H1 (cell line): ENCODE measurements around the gene ZNF74. TPM values are rescaled to one million over a fixed set of nuclear protein-coding genes. Genes with fewer than 3 reads are reported as not detected.

Experiments
- CTCF ChIA-PET: fragments of 300-600 bp; sonication (Branson Sonifier 250); formaldehyde crosslinking; loops from one replicate; lab custom pipeline; 2021; ENCODE audit not compliant: partially characterized antibody; lab: Charles Lee
- POLR2A ChIA-PET: fragments of 300-600 bp; sonication (Branson Sonifier 250); formaldehyde crosslinking; loops from one replicate; lab custom pipeline; 2021; ENCODE audit warnings: inconsistent platforms; ENCODE audit not compliant: partially characterized antibody; lab: Charles Lee
- DNase-seq, 2 experiments: peaks; one replicate each; pipeline versions ENCODE4 v3.0.0 to v3.0.0-alpha.2; 2010 to 2022; ENCODE audit warnings: low spot score in 2 of 2, low read depth in 1 of 2, mixed read lengths in 1 of 2
- FAIRE-seq: peaks from 2 replicates; lab custom pipeline; 2011; peaks lifted over from hg19 to GRCh38; lab: Jason Lieb, UNC
- H2AFZ ChIP-seq: 2 replicates; pipeline ENCODE4 v1.8.1; 2012; ENCODE audit warnings: low read length, inconsistent platforms
- H2AK5ac ChIP-seq: 2 replicates; pipeline ENCODE4 v1.6.1; 2013; ENCODE audit warnings: low read depth, low read length
- H2BK120ac ChIP-seq: replicated peaks from 2 replicates; pipeline ENCODE3; 2013; ENCODE audit warnings: low read depth, low read length, inconsistent platforms
- H2BK12ac ChIP-seq: 2 replicates; pipeline ENCODE4 v1.6.1; 2013; ENCODE audit warnings: low read depth, low read length
- H2BK15ac ChIP-seq: 2 replicates; pipeline ENCODE4 v1.6.1; 2013; ENCODE audit warnings: low read length
- H2BK20ac ChIP-seq: 2 replicates; pipeline ENCODE4 v1.6.1; 2013; ENCODE audit warnings: low read length
- H2BK5ac ChIP-seq: 2 replicates; pipeline ENCODE4 v1.6.1; 2013; ENCODE audit warnings: low read depth, low read length
- H3K14ac ChIP-seq: 2 replicates; pipeline ENCODE4 v1.6.1; 2013; ENCODE audit warnings: inconsistent platforms; ENCODE audit not compliant: insufficient read length
- H3K18ac ChIP-seq: 2 replicates; pipeline ENCODE4 v1.6.1; 2013; ENCODE audit warnings: low read length; ENCODE audit errors: extremely low read depth
- H3K23ac ChIP-seq: 2 replicates; pipeline ENCODE4 v1.6.1; 2013; ENCODE audit warnings: inconsistent platforms; ENCODE audit not compliant: insufficient read length
- H3K23me2 ChIP-seq: 2 replicates; pipeline ENCODE4 v1.6.1; 2013; ENCODE audit warnings: low read depth, low read length
- H3K27ac ChIP-seq: 2 replicates; pipeline ENCODE4 v1.6.1; 2011; ENCODE audit warnings: low read depth, low read length, inconsistent platforms
- H3K27me3 ChIP-seq, 4 experiments: replicated peaks in 1 of 4; 1 replicate in 1 of 4; 2 replicates in 3 of 4; pipeline versions ENCODE4 v1.6.1 to v1.8.1; 2011 to 2013; ENCODE audit warnings: low read length in 3 of 4, mild to moderate bottlenecking in 3 of 4, inconsistent platforms in 2 of 4, mixed read lengths in 2 of 4, moderate library complexity in 1 of 4; ENCODE audit not compliant: control insufficient read depth in 3 of 4, insufficient read depth in 3 of 4; ENCODE audit errors: extremely low read depth in 1 of 4
- H3K36me3 ChIP-seq, 4 experiments: 2 replicates each; pipeline versions ENCODE4 v1.6.1 to v1.8.1; 2011 to 2013; ENCODE audit warnings: mild to moderate bottlenecking in 4 of 4, low read length in 3 of 4, moderate library complexity in 2 of 4, control low read depth in 1 of 4, inconsistent platforms in 1 of 4; ENCODE audit not compliant: insufficient read depth in 4 of 4, control insufficient read depth in 2 of 4
- H3K4ac ChIP-seq: replicated peaks from 2 replicates; pipeline ENCODE3; 2013; ENCODE audit warnings: low read length, low read depth, mixed read lengths, inconsistent platforms; ENCODE audit not compliant: insufficient read length
- H3K4me1 ChIP-seq, 4 experiments: replicated peaks in 1 of 4; 1 replicate in 1 of 4; 2 replicates in 3 of 4; pipeline versions ENCODE4 v1.6.1 to v1.8.1; 2011 to 2013; ENCODE audit warnings: low read length in 3 of 4, inconsistent platforms in 2 of 4, mixed read lengths in 1 of 4; ENCODE audit not compliant: insufficient read depth in 4 of 4, control insufficient read depth in 3 of 4
- H3K4me2 ChIP-seq, 2 experiments: 2 replicates each; pipeline versions ENCODE4 v1.6.1 to v1.8.1; 2011 to 2013; ENCODE audit warnings: low read depth in 2 of 2, low read length in 2 of 2, control low read depth in 1 of 2, inconsistent platforms in 1 of 2, mild to moderate bottlenecking in 1 of 2; ENCODE audit not compliant: insufficient read depth in 1 of 2
- H3K4me3 ChIP-seq, 4 experiments: fragments of 200-600, 300-600 bp in 1 of 4; sonication (generic), shearing (Covaris generic), sonication (Bioruptor Twin) in 1 of 4; 2 replicates each; pipeline versions ENCODE4 v1.5.1 to v1.8.1; 2011 to 2016; ENCODE audit warnings: low read length in 4 of 4, low read depth in 3 of 4, control low read depth in 2 of 4, inconsistent platforms in 2 of 4, mild to moderate bottlenecking in 2 of 4, mixed read lengths in 1 of 4, moderate library complexity in 1 of 4; ENCODE audit not compliant: insufficient read depth in 2 of 4; ENCODE audit errors: extremely low read depth in 1 of 4
- H3K56ac ChIP-seq: replicated peaks from 2 replicates; pipeline ENCODE3; 2013; ENCODE audit warnings: low read depth, mild to moderate bottlenecking, mixed read lengths, low read length, inconsistent platforms; ENCODE audit not compliant: insufficient read length
- H3K79me1 ChIP-seq: 2 replicates; pipeline ENCODE4 v1.6.1; 2013; ENCODE audit warnings: low read depth, low read length, control low read depth
- H3K79me2 ChIP-seq, 2 experiments: 2 replicates each; pipeline versions ENCODE4 v1.6.1 to v1.8.1; 2012 to 2013; ENCODE audit warnings: low read length in 2 of 2, mild to moderate bottlenecking in 2 of 2, inconsistent platforms in 1 of 2; ENCODE audit not compliant: insufficient read depth in 2 of 2, control insufficient read depth in 1 of 2
- H3K9ac ChIP-seq, 4 experiments: replicated peaks in 1 of 4; 1 replicate in 1 of 4; 2 replicates in 3 of 4; pipeline versions ENCODE4 v1.6.1 to v1.8.1; 2011 to 2013; ENCODE audit warnings: low read depth in 3 of 4, low read length in 3 of 4, control low read depth in 2 of 4, mild to moderate bottlenecking in 2 of 4, moderate library complexity in 2 of 4, inconsistent platforms in 1 of 4; ENCODE audit errors: extremely low read depth in 1 of 4
- H3K9me3 ChIP-seq, 2 experiments: 2 replicates each; pipeline versions ENCODE4 v1.6.1 to v1.8.1; 2012 to 2013; ENCODE audit warnings: mild to moderate bottlenecking in 2 of 2, moderate library complexity in 2 of 2, control low read depth in 1 of 2, inconsistent platforms in 1 of 2, low read depth in 1 of 2, low read length in 1 of 2, mixed read lengths in 1 of 2; ENCODE audit not compliant: insufficient read depth in 2 of 2
- H4K20me1 ChIP-seq, 2 experiments: replicated peaks in 1 of 2; 2 replicates each; pipeline versions ENCODE3 to v1.8.1; 2011 to 2013; ENCODE audit warnings: inconsistent platforms in 2 of 2, low read length in 2 of 2, mild to moderate bottlenecking in 1 of 2; ENCODE audit not compliant: insufficient read depth in 2 of 2, control insufficient read depth in 1 of 2
- H4K5ac ChIP-seq: 2 replicates; pipeline ENCODE4 v1.6.1; 2013; ENCODE audit warnings: low read length, low read depth, mixed read lengths, inconsistent platforms; ENCODE audit not compliant: insufficient read length
- H4K8ac ChIP-seq: 2 replicates; pipeline ENCODE4 v1.8.0; 2013; ENCODE audit warnings: mild to moderate bottlenecking, moderate library complexity, low read length, inconsistent platforms; ENCODE audit not compliant: insufficient read depth; ENCODE audit errors: extremely low read depth
- H4K91ac ChIP-seq: replicated peaks from 2 replicates; pipeline ENCODE3; 2013; ENCODE audit warnings: low read length, mixed read lengths, inconsistent platforms; ENCODE audit not compliant: insufficient read length
- ATF2 ChIP-seq: IDR thresholded peaks from 2 replicates; pipeline ENCODE4 v1.6.1; 2012; ENCODE audit warnings: low read length, inconsistent platforms
- CBX8 ChIP-seq: fragments of 300-800, 300-1000 bp; sonication (generic); IDR thresholded peaks from 2 replicates; pipeline ENCODE4 v1.7.1; 2016; ENCODE audit warnings: low read depth, low read length, borderline replicate concordance
- GABPA ChIP-seq: IDR thresholded peaks from 2 replicates; pipeline ENCODE4 v1.6.1; 2011; ENCODE audit warnings: mild to moderate bottlenecking, low read length, moderate library complexity, borderline replicate concordance; ENCODE audit not compliant: insufficient read depth
- PHF8 ChIP-seq: fragments of 200-600 bp; sonication (generic); conservative IDR thresholded peaks from 2 replicates; pipeline ENCODE4 v1.7.1; 2012; ENCODE audit warnings: low read depth, mild to moderate bottlenecking, inconsistent platforms, low read length, moderate library complexity
- SIRT6 ChIP-seq: IDR thresholded peaks from one replicate; pipeline ENCODE4 v1.7.1; 2012; ENCODE audit warnings: low read length, inconsistent platforms
- TBP ChIP-seq: IDR thresholded peaks from 2 replicates; pipeline ENCODE4 v1.6.1; 2011; ENCODE audit warnings: low read depth, low read length, improper control_type of control experiment
- WGBS, 2 experiments: shearing (Covaris generic) in 1 of 2; methylation state at CpG; one replicate each; pipeline versions ENCODE4 v1.1.6 to v1.1.7; 2013 to 2015; ENCODE audit warnings: low lambda C conversion rate in 2 of 2, mixed read lengths in 2 of 2, inconsistent platforms in 1 of 2, low coverage in 1 of 2, missing lambda C conversion rate in 1 of 2; ENCODE audit not compliant: insufficient replicate concordance in 2 of 2, insufficient coverage in 1 of 2, insufficient read length in 1 of 2; ENCODE audit errors: extremely low coverage in 1 of 2, missing lambda C conversion rate in 1 of 2; 5-methylcytosine and 5-hydroxymethylcytosine counted together
- polyA plus RNA-seq, 7 experiments: library from polyadenylated mRNA; depleted of rRNA in 3 of 7; stranded (reverse) in 5 of 7; unstranded in 2 of 7; fragments of >200 nt in 5 of 7; fragments of 200-250 nt in 2 of 7; gene quantifications; 1 replicate in 5 of 7; 2 replicates in 1 of 7; 4 replicates in 1 of 7; pipeline versions ENCODE4 v1.2.1 to v1.2.3, GENCODE V29; 2011 to 2013; ENCODE audit warnings: missing spikeins in 2 of 7, mixed read lengths in 2 of 7
- total RNA-seq: library from RNA; stranded (reverse); fragmentation: NEBNext Ultra II Directional; extraction: Animal tissue kit (Norgen Biotek cat#: 25700); gene quantifications from 2 replicates; pipeline ENCODE4 v1.2.1, GENCODE V29; 2021
- TF ChIP-seq, protein P1 (sequence below), 3 experiments: IDR thresholded peaks; 1 replicate in 2 of 3; 2 replicates in 1 of 3; pipeline versions ENCODE4 v1.5.1 to v1.6.1; 2011; ENCODE audit warnings: low read length in 3 of 3, mild to moderate bottlenecking in 3 of 3, inconsistent platforms in 2 of 3, low read depth in 1 of 3, moderate library complexity in 1 of 3; ENCODE audit not compliant: insufficient read depth in 1 of 3; ENCODE audit errors: control extremely low read depth in 1 of 3

The ZNF74 gene
- total and polyA plus RNA-seq, 2 of the 8 experiments (the other 6 are each of a cell fraction or from before 2014, with no cell fraction given), result 29.7 to 45.7 TPM

- no peak overlapping the region for H3K23ac ChIP-seq
- no peak overlapping the region for H3K14ac ChIP-seq
- peaks cover 5 to 25% of the 10 kb centered on the region in 2 experiments for H4K20me1 ChIP-seq
- H2AFZ ChIP-seq, result no peak overlapping the region
- no peak overlapping the region for H2BK15ac ChIP-seq
- H2BK20ac ChIP-seq, result no peak overlapping the region
- H4K5ac ChIP-seq, result no peak overlapping the region
- TF ChIP-seq ATF2 (no peak), TBP (no peak), PHF8 (no peak), CBX8 (no peak), SIRT6 (no peak), GABPA (no peak)
- TF ChIP-seq, protein P1, sequence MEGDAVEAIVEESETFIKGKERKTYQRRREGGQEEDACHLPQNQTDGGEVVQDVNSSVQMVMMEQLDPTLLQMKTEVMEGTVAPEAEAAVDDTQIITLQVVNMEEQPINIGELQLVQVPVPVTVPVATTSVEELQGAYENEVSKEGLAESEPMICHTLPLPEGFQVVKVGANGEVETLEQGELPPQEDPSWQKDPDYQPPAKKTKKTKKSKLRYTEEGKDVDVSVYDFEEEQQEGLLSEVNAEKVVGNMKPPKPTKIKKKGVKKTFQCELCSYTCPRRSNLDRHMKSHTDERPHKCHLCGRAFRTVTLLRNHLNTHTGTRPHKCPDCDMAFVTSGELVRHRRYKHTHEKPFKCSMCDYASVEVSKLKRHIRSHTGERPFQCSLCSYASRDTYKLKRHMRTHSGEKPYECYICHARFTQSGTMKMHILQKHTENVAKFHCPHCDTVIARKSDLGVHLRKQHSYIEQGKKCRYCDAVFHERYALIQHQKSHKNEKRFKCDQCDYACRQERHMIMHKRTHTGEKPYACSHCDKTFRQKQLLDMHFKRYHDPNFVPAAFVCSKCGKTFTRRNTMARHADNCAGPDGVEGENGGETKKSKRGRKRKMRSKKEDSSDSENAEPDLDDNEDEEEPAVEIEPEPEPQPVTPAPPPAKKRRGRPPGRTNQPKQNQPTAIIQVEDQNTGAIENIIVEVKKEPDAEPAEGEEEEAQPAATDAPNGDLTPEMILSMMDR (IDR thresholded peaks at IDR 0.05; ENCODE audit: control extremely low read depth in 1 of 3, insufficient read depth in 1 of 3, low read depth in 1 of 3, low read length in 3 of 3), result no peak
- POLR2A ChIA-PET, result interaction anchor here (0.9 to 1.0 kb wide), 2 partner anchors 11 to 20 kb away, joined by 3 read pairs; no protein-coding TSS in a partner anchor
- no peak overlapping the region for H2BK12ac ChIP-seq
- FAIRE-seq (no peak), DNase-seq (no peak)
- no peak overlapping the region for H3K4me2 ChIP-seq
- no peaks in the 10 kb centered on the region for H3K36me3 ChIP-seq
- no peak overlapping the region for H3K27ac ChIP-seq
- no peak overlapping the region for H2BK120ac ChIP-seq
- peaks cover 10% of the 10 kb centered on the region; the same call in 1 of the 2 replicates for H3K23me2 ChIP-seq
- H2AK5ac ChIP-seq, result no peak overlapping the region
- CTCF ChIA-PET, result no interaction called here
- no peak overlapping the region for H3K4ac ChIP-seq
- peaks cover 0 to 17% (median 11%) of the 10 kb centered on the region in 4 experiments; a peak in 5 of 7 replicates for H3K4me1 ChIP-seq
- 90% methylated on average over 33 of the region's 96 CpGs; no CpG with 5 or more reads in 1 of the 2 experiments for WGBS, 2 experiments
- no peak overlapping the region for H2BK5ac ChIP-seq
- H4K91ac ChIP-seq, result no peak overlapping the region
- no peaks in the 10 kb centered on the region; the same call in 1 of the 2 replicates for H3K79me1 ChIP-seq
- H3K27me3 ChIP-seq, result peaks cover 13 to 25% (median 21%) of the 10 kb centered on the region in 4 experiments
- no peak overlapping the region for H4K8ac ChIP-seq
- H3K18ac ChIP-seq, result no peak overlapping the region
- H3K9ac ChIP-seq, result no peak overlapping the region
- H3K4me3 ChIP-seq, result no peak overlapping the region
- no peak overlapping the region for H3K56ac ChIP-seq
- no peaks in the 10 kb centered on the region for H3K9me3 ChIP-seq
- no peaks in the 10 kb centered on the region for H3K79me2 ChIP-seq
Measured at GRCh38 chr22:20425566-20426258, 31.8 kb downstream of the ZNF74 start.
